ENCODE data around the gene NCKAP5. TPM values are rescaled to one million over a fixed set of nuclear protein-coding genes. Genes with fewer than 3 reads are reported as not detected.

NCKAP5 gene
- total and polyA plus RNA-seq, 7 donors, result 0.03 to 1.2 (median 0.22) TPM

DNA sequence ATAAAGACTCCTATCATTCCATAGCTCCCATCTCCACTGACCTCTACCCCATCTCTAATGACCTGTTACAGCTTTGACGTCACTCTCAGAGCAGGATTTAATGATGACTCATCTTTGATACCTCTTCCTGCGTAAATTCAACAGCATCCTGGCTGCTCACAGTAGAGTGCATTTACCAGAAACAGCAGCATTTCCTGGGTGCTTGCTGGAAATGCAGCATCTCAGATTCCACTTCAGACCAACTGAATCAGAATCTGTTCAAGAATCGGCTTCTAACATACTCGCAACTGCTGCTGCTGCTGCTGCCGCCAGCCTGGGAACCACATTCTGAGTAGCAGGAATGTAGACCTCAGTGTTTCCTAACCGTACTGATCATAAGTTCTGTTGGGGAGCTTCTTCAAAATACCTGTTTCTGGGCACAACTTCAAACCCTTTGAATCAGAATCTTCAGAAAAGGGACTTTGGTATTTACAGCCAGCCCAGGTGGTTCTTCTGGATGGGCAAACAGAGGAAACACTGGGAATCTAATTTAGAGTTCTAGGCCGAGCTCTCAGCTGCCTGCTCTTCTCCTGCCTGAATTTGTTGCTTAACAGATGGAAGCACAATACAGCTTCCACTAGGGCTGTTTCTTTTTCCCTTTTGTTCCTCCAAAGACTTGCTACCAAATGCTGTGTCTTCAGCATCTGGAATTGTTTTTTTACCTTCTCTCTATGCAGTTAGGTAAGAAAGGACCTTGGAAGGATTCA, 241.4 kb downstream of the NCKAP5 start:
- no peak for ATAC-seq
- intact Hi-C loops (cut with DNase I), result no loop called here
- H3K9me3 ChIP-seq, result no peaks in the 10 kb centered on the region
- H3K36me3 ChIP-seq (ENCODE audit: insufficient read depth in 1 of 2, low read depth in 1 of 2), result no peaks in the 10 kb centered on the region
- no peak for DNase-seq
- H3K27ac ChIP-seq, result no peak overlapping the region
- TF ChIP-seq, protein P1, sequence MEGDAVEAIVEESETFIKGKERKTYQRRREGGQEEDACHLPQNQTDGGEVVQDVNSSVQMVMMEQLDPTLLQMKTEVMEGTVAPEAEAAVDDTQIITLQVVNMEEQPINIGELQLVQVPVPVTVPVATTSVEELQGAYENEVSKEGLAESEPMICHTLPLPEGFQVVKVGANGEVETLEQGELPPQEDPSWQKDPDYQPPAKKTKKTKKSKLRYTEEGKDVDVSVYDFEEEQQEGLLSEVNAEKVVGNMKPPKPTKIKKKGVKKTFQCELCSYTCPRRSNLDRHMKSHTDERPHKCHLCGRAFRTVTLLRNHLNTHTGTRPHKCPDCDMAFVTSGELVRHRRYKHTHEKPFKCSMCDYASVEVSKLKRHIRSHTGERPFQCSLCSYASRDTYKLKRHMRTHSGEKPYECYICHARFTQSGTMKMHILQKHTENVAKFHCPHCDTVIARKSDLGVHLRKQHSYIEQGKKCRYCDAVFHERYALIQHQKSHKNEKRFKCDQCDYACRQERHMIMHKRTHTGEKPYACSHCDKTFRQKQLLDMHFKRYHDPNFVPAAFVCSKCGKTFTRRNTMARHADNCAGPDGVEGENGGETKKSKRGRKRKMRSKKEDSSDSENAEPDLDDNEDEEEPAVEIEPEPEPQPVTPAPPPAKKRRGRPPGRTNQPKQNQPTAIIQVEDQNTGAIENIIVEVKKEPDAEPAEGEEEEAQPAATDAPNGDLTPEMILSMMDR (IDR thresholded peaks at IDR 0.05), result no peak
- 78 to 89% (median 78%) methylated on average over 7 of the region's 7 CpGs for WGBS, 3 donors
- H3K27me3 ChIP-seq (ENCODE audit: insufficient read depth in 3 of 3, low read length in 2 of 3), result no peaks in the 10 kb centered on the region
- no peak overlapping the region for H3K4me3 ChIP-seq
- no peaks in the 10 kb centered on the region for H3K4me1 ChIP-seq

GRCh38 chr2:133324150-133324561, 244.1 kb downstream of the NCKAP5 start:
- Histone ChIP-seq H3K4me1 (no peaks in the 10 kb centered on the region), H3K27me3 (ENCODE audit: insufficient read depth in 3 of 3, low read length in 2 of 3) (no peaks in the 10 kb centered on the region), H3K27ac (no peak overlapping the region), H3K36me3 (ENCODE audit: insufficient read depth in 1 of 2, low read depth in 1 of 2) (no peaks in the 10 kb centered on the region), H3K4me3 (no peak overlapping the region), H3K9me3 (no peaks in the 10 kb centered on the region)
- TF ChIP-seq, protein P1 (IDR thresholded peaks at IDR 0.05), result no peak
- ATAC-seq (no peak), DNase-seq (no peak)
- intact Hi-C loops (cut with DNase I), result no loop called here
- 82 to 85% (median 83%) methylated on average over 4 of the region's 4 CpGs for WGBS, 3 donors

DNA sequence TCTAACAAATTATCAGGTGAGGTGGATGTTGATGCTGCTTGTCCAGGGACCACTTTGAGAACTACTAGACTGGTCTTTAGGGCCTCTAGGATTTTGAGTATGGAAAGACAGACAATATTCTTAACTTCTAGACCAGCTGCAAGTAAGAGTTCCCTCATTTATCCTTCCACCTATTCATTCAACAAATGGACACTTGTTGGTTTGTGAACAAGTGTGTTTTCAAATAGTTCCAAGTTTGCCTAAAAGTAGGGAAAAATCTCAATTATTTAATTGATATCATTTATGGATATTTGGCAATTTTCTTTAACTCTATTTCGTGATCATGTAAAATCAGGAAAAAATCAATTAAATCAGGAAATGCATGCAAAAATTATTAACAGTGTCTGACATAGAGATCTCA, 245.4 kb downstream of the NCKAP5 start:
- H3K27ac ChIP-seq, result no peak overlapping the region
- TF ChIP-seq, protein P1 (IDR thresholded peaks at IDR 0.05), result no peak
- no peak overlapping the region for H3K4me3 ChIP-seq
- intact Hi-C loops (cut with DNase I), result no loop called here
- no peaks in the 10 kb centered on the region for H3K36me3 ChIP-seq (ENCODE audit: insufficient read depth in 1 of 2, low read depth in 1 of 2)
- DNase-seq (no peak), ATAC-seq (no peak)
- no peaks in the 10 kb centered on the region for H3K27me3 ChIP-seq (ENCODE audit: insufficient read depth in 3 of 3, low read length in 2 of 3)
- H3K4me1 ChIP-seq, result no peaks in the 10 kb centered on the region
- no peaks in the 10 kb centered on the region for H3K9me3 ChIP-seq
- 39 to 69% (median 56%) methylated on average over 1 of the region's 1 CpG for WGBS, 3 donors

DNA sequence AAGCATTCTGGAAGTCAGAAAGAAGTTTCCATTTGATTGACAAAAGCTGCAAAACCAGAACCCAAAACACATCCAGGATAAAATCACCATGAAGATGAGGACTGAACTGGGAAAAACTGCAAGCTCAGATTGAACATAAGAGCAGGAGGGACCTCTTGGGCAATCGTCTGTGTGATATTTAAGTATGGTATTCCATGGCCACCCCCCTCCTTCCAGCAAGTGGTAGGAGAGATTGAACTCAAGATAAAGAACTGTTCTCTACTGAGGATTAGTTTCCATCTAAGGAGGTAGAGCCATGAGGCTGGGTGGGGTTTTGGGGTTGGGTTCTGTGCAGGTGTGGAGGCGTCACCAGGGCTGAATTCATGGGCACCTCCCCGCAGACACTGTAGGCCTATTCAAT, 251.1 kb downstream of the NCKAP5 start:
- WGBS, 3 donors, result 75 to 88% (median 76%) methylated on average over 3 of the region's 3 CpGs
- intact Hi-C loops (cut with DNase I), result no loop called here
- Histone ChIP-seq H3K27ac (no peak overlapping the region), H3K9me3 (no peaks in the 10 kb centered on the region), H3K36me3 (ENCODE audit: insufficient read depth in 1 of 2, low read depth in 1 of 2) (no peaks in the 10 kb centered on the region), H3K27me3 (ENCODE audit: insufficient read depth in 3 of 3, low read length in 2 of 3) (no peaks in the 10 kb centered on the region), H3K4me3 (no peak overlapping the region), H3K4me1 (no peaks in the 10 kb centered on the region)
- DNase-seq (no peak), ATAC-seq (no peak)
- TF ChIP-seq, protein P1 (IDR thresholded peaks at IDR 0.05), result no peak

DNA sequence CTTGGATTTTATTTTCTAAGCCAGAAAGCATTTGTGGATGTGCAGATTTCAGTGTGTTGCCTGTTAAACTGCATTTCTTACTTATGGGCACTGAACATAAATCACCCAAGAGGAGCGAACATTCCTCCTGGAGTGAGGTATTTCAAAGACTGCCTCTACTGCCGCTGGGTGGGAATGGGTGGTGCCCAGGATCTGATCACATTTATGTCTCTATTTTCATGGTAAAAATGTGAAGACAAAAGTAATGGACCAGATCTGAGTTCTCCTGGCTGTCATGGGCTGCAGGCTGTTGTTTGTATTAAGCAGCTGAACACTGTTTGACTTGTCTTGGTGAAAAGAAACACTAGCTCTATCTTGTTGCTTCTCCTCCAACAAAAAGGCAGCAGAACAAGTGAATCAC, 251.7 kb downstream of the NCKAP5 start:
- 64 to 75% (median 73%) methylated on average over 2 of the region's 2 CpGs for WGBS, 3 donors
- H3K27ac ChIP-seq, result no peak overlapping the region
- no peak for DNase-seq
- no peak for ATAC-seq
- intact Hi-C loops (cut with DNase I), result no loop called here
- no peaks in the 10 kb centered on the region for H3K27me3 ChIP-seq (ENCODE audit: insufficient read depth in 3 of 3, low read length in 2 of 3)
- no peak overlapping the region for H3K4me3 ChIP-seq
- no peaks in the 10 kb centered on the region for H3K4me1 ChIP-seq
- TF ChIP-seq, protein P1 (IDR thresholded peaks at IDR 0.05), result no peak
- H3K36me3 ChIP-seq (ENCODE audit: insufficient read depth in 1 of 2, low read depth in 1 of 2), result no peaks in the 10 kb centered on the region
- no peaks in the 10 kb centered on the region for H3K9me3 ChIP-seq
